GM12878 (cell line): ENCODE data around the gene RIC8B. TPM values are rescaled to one million over a fixed set of nuclear protein-coding genes. Genes with fewer than 3 reads are reported as not detected.

Experiments used
- ATAC-seq: fragments of 200-7000 bp; cut with Tn5 transposase; 3 replicates; pipeline ENCODE4 v1.9.1; 2020; ENCODE audit warnings: mild to moderate bottlenecking, moderate library complexity
- BruUV-seq: library from RNA; stranded (reverse); fragments of 400-500 nt; replicated peaks from 2 replicates; lab custom pipeline; 2021; lab: Mats Ljungman, UMichigan
- CTCF ChIA-PET: fragments of 300-600 bp; sonication (Branson Sonifier 250); formaldehyde crosslinking; extraction: SDS; loops from one replicate; lab custom pipeline; 2021; ENCODE audit warnings: inconsistent platforms; lab: Yijun Ruan, JAX
- POLR2A ChIA-PET: fragments of 350-600 bp; formaldehyde crosslinking; extraction: SDS; loops from one replicate; lab custom pipeline; 2021; ENCODE audit warnings: inconsistent platforms; lab: Charles Lee
- RAD21 ChIA-PET: fragments of 300-600 bp; sonication (Branson Sonifier 250); formaldehyde crosslinking; loops from one replicate; lab custom pipeline; 2023; ENCODE audit warnings: antibody characterized with exemption; ENCODE audit not compliant: unreplicated experiment; lab: Charles Lee
- SMC1A ChIA-PET: fragments of 300-600 bp; sonication (Branson Sonifier 250); formaldehyde crosslinking; loops from one replicate; lab custom pipeline; 2023; ENCODE audit not compliant: unreplicated experiment, uncharacterized antibody; lab: Charles Lee
- DNase-seq: peaks from one replicate; pipeline ENCODE4 v3.0.0-alpha.2; 2011; ENCODE audit warnings: low read depth, low spot score
- FAIRE-seq: peaks from 3 replicates; lab custom pipeline; 2011; peaks lifted over from hg19 to GRCh38; lab: Jason Lieb, UNC
- H2AFZ ChIP-seq: 2 replicates; pipeline ENCODE4 v1.6.0; 2011; ENCODE audit warnings: low read depth, low read length, control low read depth; ENCODE audit not compliant: control insufficient read depth
- H3K27ac ChIP-seq: 2 replicates; pipeline ENCODE4 v1.5.1; 2011; ENCODE audit warnings: control low read depth; ENCODE audit not compliant: control insufficient read depth, insufficient read depth
- H3K27me3 ChIP-seq, 2 experiments: replicated peaks in 1 of 2; 2 replicates each; pipeline versions ENCODE4 v1.6.0 to v1.6.1; 2011; ENCODE audit warnings: low read length in 1 of 2; ENCODE audit not compliant: control insufficient read depth in 2 of 2, insufficient read depth in 2 of 2
- H3K36me3 ChIP-seq, 2 experiments: 2 replicates each; pipeline ENCODE4 v1.5.1; 2011; ENCODE audit warnings: low read length in 1 of 2; ENCODE audit not compliant: control insufficient read depth in 2 of 2, insufficient read depth in 2 of 2
- H3K4me1 ChIP-seq: 2 replicates; pipeline ENCODE4 v1.6.1; 2011; ENCODE audit warnings: mild to moderate bottlenecking, low read length, moderate library complexity, mixed read lengths; ENCODE audit not compliant: control insufficient read depth, insufficient read depth
- H3K4me2 ChIP-seq: 2 replicates; pipeline ENCODE4 v1.6.0; 2011; ENCODE audit warnings: control low read depth; ENCODE audit not compliant: control insufficient read depth, insufficient read depth
- H3K4me3 ChIP-seq: fragments of 200-600 bp; sonication (generic); 2 replicates; pipeline ENCODE4 v1.5.1; 2016
- H3K79me2 ChIP-seq: 2 replicates; pipeline ENCODE4 v1.6.0; 2011; ENCODE audit warnings: low read length; ENCODE audit not compliant: control insufficient read depth, insufficient read depth
- H3K9ac ChIP-seq: 2 replicates; pipeline ENCODE4 v1.8.0; 2011; ENCODE audit warnings: low read length, control low read depth, mixed read lengths; ENCODE audit not compliant: control insufficient read depth, insufficient read depth
- H3K9me3 ChIP-seq: replicated peaks from 3 replicates; pipeline ENCODE4 v1.5.1; 2011; ENCODE audit warnings: mild to moderate bottlenecking, low read length; ENCODE audit not compliant: control insufficient read depth, insufficient read depth
- H4K20me1 ChIP-seq: 2 replicates; pipeline ENCODE4 v1.6.0; 2011; ENCODE audit not compliant: control insufficient read depth, insufficient read depth
- BHLHE40 ChIP-seq, 2 experiments: fragments of 450-650 bp in 1 of 2; IDR thresholded peaks; 2 replicates each; pipeline ENCODE4 v1.6.1; 2011 to 2017; ENCODE audit warnings: low read depth in 2 of 2, borderline replicate concordance in 1 of 2, improper control_type of control experiment in 1 of 2, low read length in 1 of 2, mild to moderate bottlenecking in 1 of 2
- BMI1 ChIP-seq: fragments of 450-650 bp; IDR thresholded peaks from 2 replicates; pipeline ENCODE4 v1.6.1; 2016; ENCODE audit warnings: mild to moderate bottlenecking, moderate library complexity, borderline replicate concordance
- CBFB ChIP-seq: IDR thresholded peaks from 2 replicates; pipeline ENCODE4 v1.6.1; 2016; ENCODE audit warnings: antibody characterized with exemption, low read depth
- CHD4 ChIP-seq: fragments of 200-600 bp; sonication (generic); IDR thresholded peaks from 2 replicates; pipeline ENCODE4 v1.6.1; 2016; ENCODE audit warnings: mild to moderate bottlenecking
- E2F4 ChIP-seq: IDR thresholded peaks from 2 replicates; pipeline ENCODE4 v1.6.1; 2012; ENCODE audit warnings: low read depth, low read length, improper control_type of control experiment
- NFXL1 ChIP-seq: fragments of 450-650 bp; IDR thresholded peaks from 2 replicates; pipeline ENCODE4 v1.6.1; 2017; ENCODE audit warnings: antibody characterized with exemption, mild to moderate bottlenecking, borderline replicate concordance
- NR2F1 ChIP-seq: fragments of 450-650 bp; conservative IDR thresholded peaks from 2 replicates; pipeline ENCODE4 v1.6.1; 2017; ENCODE audit warnings: mild to moderate bottlenecking
- RAD51 ChIP-seq: fragments of 450-650 bp; IDR thresholded peaks from 2 replicates; pipeline ENCODE4 v1.6.1; 2016; ENCODE audit warnings: moderate library complexity, mild to moderate bottlenecking, inconsistent platforms
- RFX5 ChIP-seq: IDR thresholded peaks from 2 replicates; pipeline ENCODE4 v1.6.1; 2011; ENCODE audit warnings: low read depth, low read length, improper control_type of control experiment
- SP1 ChIP-seq: IDR thresholded peaks from one replicate; pipeline ENCODE4 v1.6.1; 2011; ENCODE audit warnings: low read depth, low read length
- ZNF274 ChIP-seq: IDR thresholded peaks from one replicate; pipeline ENCODE4 v1.8.0; 2011; ENCODE audit not compliant: insufficient read length, insufficient read depth
- WGBS: methylation state at CpG from one replicate; pipeline ENCODE4 v1.1.6; 2016; ENCODE audit warnings: low lambda C conversion rate; ENCODE audit not compliant: insufficient replicate concordance, insufficient coverage; ENCODE audit errors: missing lambda C conversion rate; 5-methylcytosine and 5-hydroxymethylcytosine counted together
- in situ Hi-C: fragments of 300-500 bp; cut with MboI; formaldehyde crosslinking; loops from 9 replicates; pipeline ENCODE4 v1.14.3; 2018; ENCODE audit warnings: mixed read lengths
- intact Hi-C: fragments of 100-400 bp; cut with micrococcal nuclease; formaldehyde crosslinking; loops from one replicate; pipeline ENCODE4 v1.14.2; 2022; ENCODE audit not compliant: unreplicated experiment
- polyA plus RNA-seq, 11 experiments: library from polyadenylated mRNA; depleted of rRNA in 4 of 11; unstranded in 6 of 11; stranded (reverse) in 5 of 11; fragments of >200 nt; fragmentation: Nextera tagmentation in 4 of 11; fragmentation: Illumina TruSeq in 1 of 11; extraction: Ambion mirVana in 4 of 11; extraction: Trizol in 1 of 11; gene quantifications; 1 replicate in 1 of 11; 2 replicates in 10 of 11; pipeline versions ENCODE4 v1.2.1 to v1.2.3, GENCODE V29; 2011 to 2016; ENCODE audit warnings: inconsistent platforms in 2 of 11, missing spikeins in 2 of 11, low read depth in 1 of 11
- total RNA-seq, 4 experiments: library from RNA; depleted of rRNA in 3 of 4; stranded (reverse); fragments of >200 nt in 3 of 4; fragmentation: Illumina TruSeq in 1 of 4; extraction: Trizol in 1 of 4; gene quantifications; 2 replicates each; pipeline versions ENCODE4 v1.2.1 to v1.2.3, GENCODE V29; 2013 to 2021

The RIC8B gene
- total and polyA plus RNA-seq, 10 of the 15 experiments (the other 5 are each of a cell fraction or from before 2014, with no cell fraction given): 2.3 to 10.8 (median 6.2) TPM

- WGBS: 85% methylated on average over 5 of the region's 5 CpGs
- RAD21 ChIA-PET: no interaction called here
These were observed 99.5 kb downstream of the RIC8B start for GRCh38 chr12:106873983-106874382.

More at GRCh38 chr12:106873983-106874382, 99.5 kb downstream of the RIC8B start:
- SMC1A ChIA-PET: interaction anchor here (1.0 to 2.2 kb wide), 4 partner anchors 9 to 28 kb away, joined by 3 to 6 read pairs (median 4); no protein-coding TSS in a partner anchor
- no peak overlapping the region for H3K4me2 ChIP-seq
- H2AFZ ChIP-seq: no peak overlapping the region
- no peaks in the 10 kb centered on the region for H3K79me2 ChIP-seq
- POLR2A ChIA-PET: interaction anchor here (0.5 kb wide), 1 partner anchor 109 kb away, joined by 3 read pairs; no protein-coding TSS in a partner anchor
- H3K27ac ChIP-seq: no peak overlapping the region
- H3K9me3 ChIP-seq: no peaks in the 10 kb centered on the region
- intact Hi-C loops: no loop called here
- CTCF ChIA-PET: interaction anchor here (1.0 to 1.4 kb wide), 3 partner anchors 45 to 516 kb away, joined by 3 to 5 read pairs (median 4); partner anchors contain the start of genes POLR3B and TMEM263
- no peaks in the 10 kb centered on the region; a peak in 1 of 4 replicates for H3K36me3 ChIP-seq
- ATAC-seq: peak; percentile 31
- no peaks in the 10 kb centered on the region for H3K27me3 ChIP-seq
- no peaks in the 10 kb centered on the region for H3K4me1 ChIP-seq
- FAIRE-seq: no peak
- TF ChIP-seq E2F4 (no peak), NR2F1 (no peak), RAD51 (no peak), SP1 (no peak), NFXL1 (no peak), BHLHE40 (IDR thresholded peaks at IDR 0.05; ENCODE audit: borderline replicate concordance in 1 of 2, low read depth in 2 of 2, low read length in 1 of 2) (no peak), ZNF274 (no peak), CHD4 (no peak), BMI1 (no peak), CBFB (no peak), RFX5 (no peak)
- DNase-seq: no peak
- H3K9ac ChIP-seq: no peak overlapping the region
- in situ Hi-C loops: no loop called here
- H3K4me3 ChIP-seq: no peak overlapping the region
- H4K20me1 ChIP-seq: no peaks in the 10 kb centered on the region
- no TSS peak for BruUV-seq
